Measurements from ENCODE around the gene OR52D1.

OR52D1 gene

DNA sequence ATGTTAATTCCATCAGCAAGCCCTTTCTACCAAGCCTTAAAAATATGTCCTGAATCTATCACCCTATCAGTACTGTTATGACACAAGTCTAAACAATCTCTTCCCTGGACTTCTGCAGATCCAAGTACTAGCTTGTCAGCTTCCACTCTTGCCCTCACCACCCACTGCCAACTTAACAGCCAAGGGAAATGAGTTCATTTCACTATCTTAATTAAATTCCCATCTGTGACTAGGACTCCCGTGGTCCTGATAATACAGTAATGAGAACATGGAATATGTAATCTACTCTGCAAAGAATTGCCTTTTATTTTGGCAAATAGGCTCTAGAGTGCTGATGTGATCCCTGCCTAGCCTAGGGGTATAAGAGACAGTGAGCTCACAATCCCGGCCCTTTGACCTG is 11.2 kb downstream of the OR52D1 start:
- TF ChIP-seq, protein P1, sequence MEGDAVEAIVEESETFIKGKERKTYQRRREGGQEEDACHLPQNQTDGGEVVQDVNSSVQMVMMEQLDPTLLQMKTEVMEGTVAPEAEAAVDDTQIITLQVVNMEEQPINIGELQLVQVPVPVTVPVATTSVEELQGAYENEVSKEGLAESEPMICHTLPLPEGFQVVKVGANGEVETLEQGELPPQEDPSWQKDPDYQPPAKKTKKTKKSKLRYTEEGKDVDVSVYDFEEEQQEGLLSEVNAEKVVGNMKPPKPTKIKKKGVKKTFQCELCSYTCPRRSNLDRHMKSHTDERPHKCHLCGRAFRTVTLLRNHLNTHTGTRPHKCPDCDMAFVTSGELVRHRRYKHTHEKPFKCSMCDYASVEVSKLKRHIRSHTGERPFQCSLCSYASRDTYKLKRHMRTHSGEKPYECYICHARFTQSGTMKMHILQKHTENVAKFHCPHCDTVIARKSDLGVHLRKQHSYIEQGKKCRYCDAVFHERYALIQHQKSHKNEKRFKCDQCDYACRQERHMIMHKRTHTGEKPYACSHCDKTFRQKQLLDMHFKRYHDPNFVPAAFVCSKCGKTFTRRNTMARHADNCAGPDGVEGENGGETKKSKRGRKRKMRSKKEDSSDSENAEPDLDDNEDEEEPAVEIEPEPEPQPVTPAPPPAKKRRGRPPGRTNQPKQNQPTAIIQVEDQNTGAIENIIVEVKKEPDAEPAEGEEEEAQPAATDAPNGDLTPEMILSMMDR (IDR thresholded peaks at IDR 0.05; ENCODE audit: borderline replicate concordance, insufficient read depth, low read depth, low read length) = no peak
- no peak overlapping the region for H3K4me3 ChIP-seq (ENCODE audit: low read depth, low read length)

- H3K4me3 ChIP-seq (ENCODE audit: low read depth, low read length) = no peak overlapping the region
- TF ChIP-seq, protein P1 (IDR thresholded peaks at IDR 0.05; ENCODE audit: borderline replicate concordance, insufficient read depth, low read depth, low read length) = no peak
Observed at GRCh38 chr11:5500393-5500801, 11.9 kb downstream of the OR52D1 start.

GRCh38 chr11:5504403-5504921 is 16.0 kb downstream of the OR52D1 start:
- no peak overlapping the region for H3K4me3 ChIP-seq (ENCODE audit: low read depth, low read length)
- TF ChIP-seq, protein P1 (IDR thresholded peaks at IDR 0.05; ENCODE audit: borderline replicate concordance, insufficient read depth, low read depth, low read length) = no peak

GRCh38 chr11:5505363-5506048 is 17.0 kb downstream of the OR52D1 start:
- no peak overlapping the region for H3K4me3 ChIP-seq (ENCODE audit: low read depth, low read length)
- TF ChIP-seq, protein P1 (IDR thresholded peaks at IDR 0.05; ENCODE audit: borderline replicate concordance, insufficient read depth, low read depth, low read length) = no peak

GRCh38 chr11:5507177-5507932 is 18.9 kb downstream of the OR52D1 start:
- no peak overlapping the region for H3K4me3 ChIP-seq (ENCODE audit: low read depth, low read length)
- TF ChIP-seq, protein P1 (IDR thresholded peaks at IDR 0.05; ENCODE audit: borderline replicate concordance, insufficient read depth, low read depth, low read length) = no peak

GRCh38 chr11:5507933-5508305 is 19.4 kb downstream of the OR52D1 start:
- TF ChIP-seq, protein P1 (IDR thresholded peaks at IDR 0.05; ENCODE audit: borderline replicate concordance, insufficient read depth, low read depth, low read length) = no peak
- H3K4me3 ChIP-seq (ENCODE audit: low read depth, low read length) = no peak overlapping the region

Measured in GM12875 (cell line).